Large intestine (tissue), 3 donors: ENCODE results near the gene ZNF396. TPM values are rescaled to one million over a fixed set of nuclear protein-coding genes. Genes with fewer than 3 reads are reported as not detected.

Experiments
- DNase-seq, 2 donors: peaks; one replicate each; pipeline versions ENCODE4 v3.0.0 to v3.0.0-alpha.2; 2013
- H3K27ac ChIP-seq: one replicate; pipeline ENCODE4 v1.5.1; 2013; ENCODE audit warnings: low read length
- H3K27me3 ChIP-seq: 2 replicates; pipeline ENCODE4 v1.6.1; 2013; ENCODE audit warnings: low read length; ENCODE audit not compliant: control insufficient read depth, insufficient read depth
- H3K36me3 ChIP-seq: 2 replicates; pipeline ENCODE4 v1.6.1; 2013; ENCODE audit warnings: low read length; ENCODE audit not compliant: control insufficient read depth, insufficient read depth
- H3K4me1 ChIP-seq: one replicate; pipeline ENCODE4 v1.6.1; 2013; ENCODE audit warnings: low read length; ENCODE audit not compliant: control insufficient read depth, insufficient read depth
- H3K4me3 ChIP-seq: one replicate; pipeline ENCODE4 v1.5.1; 2013; ENCODE audit warnings: low read length
- H3K9me3 ChIP-seq: one replicate; pipeline ENCODE4 v1.6.1; 2013; ENCODE audit warnings: mild to moderate bottlenecking, low read depth, low read length, moderate library complexity; ENCODE audit not compliant: control insufficient read depth
- WGBS: methylation state at CpG from one replicate; pipeline ENCODE4 v1.1.5; 2013; ENCODE audit warnings: low lambda C conversion rate; ENCODE audit not compliant: insufficient coverage; 5-methylcytosine and 5-hydroxymethylcytosine counted together
- polyA plus RNA-seq: library from polyadenylated mRNA; unstranded; fragments of 120-200 nt; gene quantifications from one replicate; pipeline ENCODE4 v1.2.1, GENCODE V29; 2013

ZNF396 gene
- polyA plus RNA-seq, 1 donor = 2.8 TPM

- peak; percentile 58 to 60 for DNase-seq
- Histone ChIP-seq H3K4me1 (no peaks in the 10 kb centered on the region), H3K9me3 (no peaks in the 10 kb centered on the region), H3K4me3 (no peak overlapping the region), H3K27ac (no peak overlapping the region), H3K27me3 (peaks cover 4% of the 10 kb centered on the region), H3K36me3 (no peaks in the 10 kb centered on the region)
- WGBS = 63% methylated on average over 2 of the region's 7 CpGs
Observed at GRCh38 chr18:35386600-35387100, 9.5 kb upstream of the ZNF396 start.

GRCh38 chr18:35383136-35383535 lies 6.0 kb upstream of the ZNF396 start:
- WGBS = no CpG with 5 or more reads among the region's 2 CpGs
- H3K9me3 ChIP-seq = no peaks in the 10 kb centered on the region
- H3K36me3 ChIP-seq = no peaks in the 10 kb centered on the region
- no peak for DNase-seq
- H3K27me3 ChIP-seq = peaks cover 14% of the 10 kb centered on the region
- no peaks in the 10 kb centered on the region for H3K4me1 ChIP-seq
- H3K4me3 ChIP-seq = no peak overlapping the region
- no peak overlapping the region for H3K27ac ChIP-seq

- no peak overlapping the region for H3K4me3 ChIP-seq
- no peaks in the 10 kb centered on the region for H3K9me3 ChIP-seq
- no CpG with 5 or more reads among the region's 2 CpGs for WGBS
- H3K4me1 ChIP-seq = peaks cover 2% of the 10 kb centered on the region
- peaks cover 19% of the 10 kb centered on the region for H3K27me3 ChIP-seq
- H3K36me3 ChIP-seq = no peaks in the 10 kb centered on the region
- H3K27ac ChIP-seq = no peak overlapping the region
- DNase-seq = no peak
Observed at GRCh38 chr18:35379421-35379820, 2.3 kb upstream of the ZNF396 start.

- no peak for DNase-seq
- no peak overlapping the region for H3K27ac ChIP-seq
- no peaks in the 10 kb centered on the region for H3K9me3 ChIP-seq
- peaks cover 19% of the 10 kb centered on the region for H3K27me3 ChIP-seq
- no peak overlapping the region for H3K4me3 ChIP-seq
- 51% methylated on average over 3 of the region's 4 CpGs for WGBS
- H3K36me3 ChIP-seq = peaks cover 3% of the 10 kb centered on the region
- peaks cover 2% of the 10 kb centered on the region for H3K4me1 ChIP-seq
Observed at GRCh38 chr18:35378574-35378896, 1.4 kb upstream of the ZNF396 start.

GRCh38 chr18:35377875-35378573 lies 887 bp upstream of the ZNF396 start:
- no peak overlapping the region for H3K4me3 ChIP-seq
- H3K27ac ChIP-seq = no peak overlapping the region
- WGBS = 70% methylated on average over 2 of the region's 14 CpGs
- peaks cover 19% of the 10 kb centered on the region for H3K27me3 ChIP-seq
- H3K36me3 ChIP-seq = peaks cover 3% of the 10 kb centered on the region
- DNase-seq = no peak
- H3K9me3 ChIP-seq = no peaks in the 10 kb centered on the region
- peaks cover 2% of the 10 kb centered on the region for H3K4me1 ChIP-seq

GRCh38 chr18:35376393-35376741 lies 770 bp downstream of the ZNF396 start:
- peak in 1 of 2 donors; percentile 9 for DNase-seq
- Histone ChIP-seq H3K4me1 (peaks cover 2% of the 10 kb centered on the region), H3K27ac (no peak overlapping the region), H3K4me3 (peak overlapping the region; percentile 69), H3K36me3 (peaks cover 3% of the 10 kb centered on the region), H3K27me3 (peaks cover 19% of the 10 kb centered on the region), H3K9me3 (no peaks in the 10 kb centered on the region)
- WGBS = no CpG with 5 or more reads among the region's 13 CpGs

GRCh38 chr18:35374708-35375107 lies 2.4 kb downstream of the ZNF396 start:
- Histone ChIP-seq H3K4me3 (no peak overlapping the region), H3K36me3 (peaks cover 3% of the 10 kb centered on the region), H3K27me3 (peaks cover 16% of the 10 kb centered on the region), H3K4me1 (peaks cover 2% of the 10 kb centered on the region), H3K9me3 (no peaks in the 10 kb centered on the region), H3K27ac (no peak overlapping the region)
- no peak for DNase-seq
- no CpG with 5 or more reads among the region's 4 CpGs for WGBS

- no peak overlapping the region for H3K27ac ChIP-seq
- H3K4me3 ChIP-seq = no peak overlapping the region
- DNase-seq = no peak
- H3K4me1 ChIP-seq = peaks cover 2% of the 10 kb centered on the region
- no CpG with 5 or more reads among the region's 1 CpG for WGBS
- H3K9me3 ChIP-seq = no peaks in the 10 kb centered on the region
- peaks cover 3% of the 10 kb centered on the region for H3K36me3 ChIP-seq
- no peaks in the 10 kb centered on the region for H3K27me3 ChIP-seq
Observed at GRCh38 chr18:35371412-35372195, 5.5 kb downstream of the ZNF396 start.

- no peaks in the 10 kb centered on the region for H3K9me3 ChIP-seq
- peaks cover 3% of the 10 kb centered on the region for H3K36me3 ChIP-seq
- no peaks in the 10 kb centered on the region for H3K4me1 ChIP-seq
- DNase-seq = no peak
- H3K4me3 ChIP-seq = no peak overlapping the region
- no peaks in the 10 kb centered on the region for H3K27me3 ChIP-seq
- no peak overlapping the region for H3K27ac ChIP-seq
- 90% methylated on average over 2 of the region's 6 CpGs for whole genome bisulfite sequencing
Observed at GRCh38 chr18:35369126-35369525, 8.0 kb downstream of the ZNF396 start.

- no peak overlapping the region for H3K27ac ChIP-seq
- 67% methylated on average over 1 of the region's 6 CpGs for WGBS
- H3K36me3 ChIP-seq = no peaks in the 10 kb centered on the region
- H3K9me3 ChIP-seq = no peaks in the 10 kb centered on the region
- H3K27me3 ChIP-seq = no peaks in the 10 kb centered on the region
- H3K4me3 ChIP-seq = no peak overlapping the region
- no peak for DNase-seq
- H3K4me1 ChIP-seq = no peaks in the 10 kb centered on the region
Observed at GRCh38 chr18:35368595-35368994, 8.5 kb downstream of the ZNF396 start.
